IMR-90 (cell line): Measurements from ENCODE around the gene FLACC1. TPM values are rescaled to one million over a fixed set of nuclear protein-coding genes. Genes with fewer than 3 reads are reported as not detected.

ENCODE experiments used
- ATAC-seq: fragments of 200-7000 bp; cut with Tn5 transposase; 2 replicates; pipeline ENCODE4 v1.9.1; 2020; ENCODE audit warnings: low read depth, mild to moderate bottlenecking, moderate library complexity
- BruUV-seq: library from RNA; stranded (reverse); fragments of 400-500 nt; replicated peaks from 2 replicates; lab custom pipeline; 2021; lab: Mats Ljungman, UMichigan
- CTCF ChIA-PET: fragments of 300-600 bp; formaldehyde crosslinking; extraction: SDS; loops from one replicate; lab custom pipeline; 2021; ENCODE audit warnings: antibody characterized with exemption; lab: Yijun Ruan, JAX
- POLR2A ChIA-PET: fragments of 300-600 bp; sonication (Branson Sonifier 250); formaldehyde crosslinking; loops from one replicate; lab custom pipeline; 2022; ENCODE audit warnings: antibody characterized with exemption; ENCODE audit not compliant: unreplicated experiment; lab: Charles Lee
- DNase-seq: peaks from one replicate; pipeline ENCODE4 v3.0.0; 2013
- H2AFZ ChIP-seq: replicated peaks from 2 replicates; pipeline ENCODE3; 2013; ENCODE audit warnings: low read length, mild to moderate bottlenecking; ENCODE audit not compliant: poor library complexity
- H2AK5ac ChIP-seq: 2 replicates; pipeline ENCODE4 v1.6.1; 2013; ENCODE audit warnings: low read depth, low read length, inconsistent platforms
- H2AK9ac ChIP-seq: replicated peaks from 2 replicates; pipeline ENCODE3; 2013; ENCODE audit warnings: mild to moderate bottlenecking, low read depth, low read length, moderate library complexity; ENCODE audit not compliant: poor library complexity
- H2BK120ac ChIP-seq: 2 replicates; pipeline ENCODE4 v1.6.1; 2013; ENCODE audit warnings: low read depth, low read length, inconsistent platforms
- H2BK15ac ChIP-seq: 3 replicates; pipeline ENCODE4 v1.6.1; 2013; ENCODE audit warnings: low read depth, low read length, inconsistent platforms
- H2BK20ac ChIP-seq: 2 replicates; pipeline ENCODE4 v1.6.1; 2013; ENCODE audit warnings: low read depth, mild to moderate bottlenecking, inconsistent platforms, low read length, moderate library complexity
- H2BK5ac ChIP-seq: 2 replicates; pipeline ENCODE4 v1.6.1; 2013; ENCODE audit warnings: mild to moderate bottlenecking, low read depth, low read length, inconsistent platforms; ENCODE audit not compliant: poor library complexity, severe bottlenecking
- H3K14ac ChIP-seq: replicated peaks from 2 replicates; pipeline ENCODE4 v1.6.1; 2013; ENCODE audit warnings: low read depth, low read length, inconsistent platforms
- H3K18ac ChIP-seq: 2 replicates; pipeline ENCODE4 v1.6.1; 2013; ENCODE audit warnings: low read depth, low read length, control low read depth
- H3K23ac ChIP-seq: 2 replicates; pipeline ENCODE4 v1.6.1; 2013; ENCODE audit warnings: low read depth, low read length, inconsistent platforms
- H3K27ac ChIP-seq: 2 replicates; pipeline ENCODE4 v1.5.1; 2013; ENCODE audit warnings: mild to moderate bottlenecking, control low read depth, low read length; ENCODE audit not compliant: insufficient read depth
- H3K27me3 ChIP-seq: 2 replicates; pipeline ENCODE4 v1.6.1; 2013; ENCODE audit warnings: low read length; ENCODE audit not compliant: control insufficient read depth, insufficient read depth
- H3K36me3 ChIP-seq: 2 replicates; pipeline ENCODE4 v1.6.1; 2013; ENCODE audit warnings: low read length, mixed read lengths; ENCODE audit not compliant: control insufficient read depth, insufficient read depth
- H3K4ac ChIP-seq: 2 replicates; pipeline ENCODE4 v1.6.1; 2013; ENCODE audit warnings: low read depth, low read length, inconsistent platforms
- H3K4me1 ChIP-seq: 2 replicates; pipeline ENCODE4 v1.6.1; 2013; ENCODE audit warnings: low read length, mixed read lengths; ENCODE audit not compliant: control insufficient read depth, insufficient read depth
- H3K4me2 ChIP-seq: 2 replicates; pipeline ENCODE4 v1.6.1; 2013; ENCODE audit warnings: low read depth, mild to moderate bottlenecking, control low read depth, low read length, moderate library complexity
- H3K4me3 ChIP-seq: 2 replicates; pipeline ENCODE4 v1.5.1; 2013; ENCODE audit warnings: low read depth, mild to moderate bottlenecking, control low read depth, low read length, moderate library complexity; ENCODE audit not compliant: insufficient read depth
- H3K56ac ChIP-seq: 2 replicates; pipeline ENCODE4 v1.6.1; 2013; ENCODE audit warnings: low read length, inconsistent platforms; ENCODE audit not compliant: insufficient read depth; ENCODE audit errors: extremely low read depth
- H3K79me1 ChIP-seq, 2 experiments: 2 replicates each; pipeline ENCODE4 v1.6.1; 2013; ENCODE audit warnings: low read length in 2 of 2, inconsistent platforms in 1 of 2, low read depth in 1 of 2
- H3K9ac ChIP-seq: 2 replicates; pipeline ENCODE4 v1.6.1; 2013; ENCODE audit warnings: low read depth, low read length, control low read depth
- H3K9me1 ChIP-seq: 2 replicates; pipeline ENCODE4 v1.6.1; 2013; ENCODE audit warnings: low read length, inconsistent platforms; ENCODE audit not compliant: insufficient read depth
- H3K9me3 ChIP-seq: 2 replicates; pipeline ENCODE4 v1.6.1; 2013; ENCODE audit warnings: low read length; ENCODE audit not compliant: control insufficient read depth, insufficient read depth
- H4K20me1 ChIP-seq: 2 replicates; pipeline ENCODE4 v1.6.1; 2013; ENCODE audit warnings: low read length, inconsistent platforms; ENCODE audit not compliant: insufficient read depth
- H4K5ac ChIP-seq: 2 replicates; pipeline ENCODE4 v1.6.1; 2013; ENCODE audit warnings: mild to moderate bottlenecking, low read depth, low read length, control low read depth
- H4K8ac ChIP-seq, 2 experiments: 2 replicates each; pipeline ENCODE4 v1.6.1; 2013; ENCODE audit warnings: low read depth in 2 of 2, low read length in 2 of 2, control low read depth in 1 of 2, inconsistent platforms in 1 of 2
- H4K91ac ChIP-seq: 2 replicates; pipeline ENCODE4 v1.6.1; 2013; ENCODE audit warnings: low read depth, low read length, inconsistent platforms; ENCODE audit not compliant: insufficient read depth
- BHLHE40 ChIP-seq: fragments of 150-350 bp; IDR thresholded peaks from 2 replicates; pipeline ENCODE4 v1.6.1; 2016; ENCODE audit warnings: mild to moderate bottlenecking, low read depth, low read length
- CEBPB ChIP-seq: IDR thresholded peaks from 2 replicates; pipeline ENCODE4 v1.6.1; 2012; ENCODE audit warnings: low read depth, low read length, improper control_type of control experiment
- CHD1 ChIP-seq: IDR thresholded peaks from 2 replicates; pipeline ENCODE4 v1.6.1; 2012; ENCODE audit warnings: low read depth, low read length, improper control_type of control experiment
- CTCF ChIP-seq: conservative IDR thresholded peaks from 2 replicates; pipeline ENCODE4 v1.5.1; 2012; ENCODE audit warnings: mild to moderate bottlenecking, low read depth, low read length, improper control_type of control experiment
- ELK1 ChIP-seq: fragments of 150-350 bp; IDR thresholded peaks from 2 replicates; pipeline ENCODE4 v1.6.1; 2016; ENCODE audit warnings: low read depth, mild to moderate bottlenecking, low read length, moderate library complexity, borderline replicate concordance
- FOS ChIP-seq: fragments of 150-350 bp; IDR thresholded peaks from 2 replicates; pipeline ENCODE4 v1.6.1; 2016; ENCODE audit warnings: low read depth, low read length
- MAFK ChIP-seq: IDR thresholded peaks from 2 replicates; pipeline ENCODE4 v1.6.1; 2012; ENCODE audit warnings: low read depth, low read length, improper control_type of control experiment
- MAZ ChIP-seq: IDR thresholded peaks from 2 replicates; pipeline ENCODE4 v1.6.1; 2012; ENCODE audit warnings: low read depth, mild to moderate bottlenecking, low read length, improper control_type of control experiment, moderate library complexity, borderline replicate concordance
- MXI1 ChIP-seq: IDR thresholded peaks from 2 replicates; pipeline ENCODE4 v1.6.1; 2012; ENCODE audit warnings: low read depth, mild to moderate bottlenecking, low read length, moderate library complexity, borderline replicate concordance
- NFE2L2 ChIP-seq: fragments of 150-350 bp; IDR thresholded peaks from 2 replicates; pipeline ENCODE4 v1.6.1; 2016; ENCODE audit warnings: low read depth, mild to moderate bottlenecking, low read length
- POLR2A ChIP-seq: IDR thresholded peaks from 2 replicates; pipeline ENCODE4 v1.6.1; 2012; ENCODE audit warnings: mild to moderate bottlenecking, low read depth, low read length
- RAD21 ChIP-seq: IDR thresholded peaks from 2 replicates; pipeline ENCODE4 v1.6.1; 2012; ENCODE audit warnings: low read length, improper control_type of control experiment
- RCOR1 ChIP-seq: IDR thresholded peaks from 2 replicates; pipeline ENCODE4 v1.6.1; 2012; ENCODE audit warnings: mild to moderate bottlenecking, low read length, improper control_type of control experiment; ENCODE audit not compliant: insufficient replicate concordance
- RFX5 ChIP-seq: IDR thresholded peaks from 2 replicates; pipeline ENCODE4 v1.8.0; 2012; ENCODE audit warnings: low read depth, mild to moderate bottlenecking, low read length, moderate library complexity
- SMC3 ChIP-seq: fragments of 150-350 bp; IDR thresholded peaks from 2 replicates; pipeline ENCODE4 v1.6.1; 2016; ENCODE audit warnings: low read depth, mild to moderate bottlenecking, antibody characterized with exemption, low read length, moderate library complexity
- USF2 ChIP-seq: fragments of 150-350 bp; IDR thresholded peaks from 2 replicates; pipeline ENCODE4 v1.6.1; 2017; ENCODE audit warnings: mild to moderate bottlenecking, antibody characterized with exemption, low read length, low read depth
- WGBS, 2 experiments: methylation state at CpG; one replicate each; pipeline versions ENCODE4 v1.1.5 to v1.1.7; 2013; ENCODE audit warnings: missing lambda C conversion rate in 2 of 2; ENCODE audit not compliant: insufficient read length in 1 of 2; ENCODE audit errors: extremely low coverage in 2 of 2; 5-methylcytosine and 5-hydroxymethylcytosine counted together
- dilution Hi-C: fragments of 300-500 bp; cut with HindIII; formaldehyde crosslinking; loops from one replicate; pipeline ENCODE4 v1.14.3; 2018; ENCODE audit warnings: low sequenced_read_pairs; ENCODE audit not compliant: unreplicated experiment
- in situ Hi-C: fragments of 300-500 bp; cut with MboI; formaldehyde crosslinking; loops from 3 replicates; pipeline ENCODE4 v1.14.3; 2019; ENCODE audit warnings: low sequenced_read_pairs, inconsistent platforms, mixed read lengths
- intact Hi-C: fragments of 100-400 bp; cut with micrococcal nuclease; formaldehyde crosslinking; loops from 2 replicates; pipeline ENCODE4 v1.10.0; 2022
- polyA plus RNA-seq, 3 experiments: library from polyadenylated mRNA; depleted of rRNA; stranded (reverse); fragments of >200 nt; gene quantifications; 2 replicates each; pipeline ENCODE4 v1.2.3, GENCODE V29; 2012; ENCODE audit warnings: low replicate concordance in 1 of 3
- total RNA-seq: library from RNA; depleted of rRNA; stranded (reverse); fragments of >200 nt; gene quantifications from 2 replicates; pipeline ENCODE4 v1.2.3, GENCODE V29; 2012

The FLACC1 gene
- total and polyA plus RNA-seq, 2 of the 4 experiments (the other 2 are of a cell fraction), result 0.32 to 0.54 TPM

DNA sequence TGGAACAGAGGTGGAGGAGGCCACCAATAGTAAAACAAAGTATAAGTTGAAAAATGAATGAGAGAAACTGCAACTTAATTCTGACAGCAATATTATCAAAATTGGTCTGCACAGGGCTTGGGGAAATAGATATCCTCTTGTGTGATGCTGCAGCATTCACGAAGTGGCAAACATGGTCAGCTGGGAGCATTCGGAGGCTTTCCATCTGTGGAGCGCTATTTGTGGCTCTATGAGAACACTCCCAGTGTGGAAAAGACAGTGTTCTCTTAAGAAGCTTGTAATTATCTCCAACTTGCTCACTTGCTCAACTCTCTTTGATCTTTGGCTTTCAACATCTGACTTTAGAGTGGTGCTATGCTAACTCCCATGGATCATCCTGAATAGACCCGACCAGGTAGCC lies 3.1 kb upstream of the FLACC1 start:
- intact Hi-C loops (no loop called here), in situ Hi-C loops (loop anchor here (5.0 kb wide), 1 partner anchor 113 kb away; no protein-coding TSS in a partner anchor), dilution Hi-C loops (no loop called here)
- H4K91ac ChIP-seq, result no peak overlapping the region
- H3K36me3 ChIP-seq, result peaks cover 10% of the 10 kb centered on the region
- H3K9me3 ChIP-seq, result peaks cover 4% of the 10 kb centered on the region; the same call in 1 of the 2 replicates
- no peak overlapping the region for H3K9ac ChIP-seq
- no peak overlapping the region for H2AK5ac ChIP-seq
- H3K14ac ChIP-seq, result no peak overlapping the region
- peaks cover 4% of the 10 kb centered on the region; the same call in 1 of the 2 replicates for H3K4me1 ChIP-seq
- WGBS, 2 experiments, result 93% methylated on average over 2 of the region's 4 CpGs; no CpG with 5 or more reads in 1 of the 2 experiments
- no peak overlapping the region for H3K4me3 ChIP-seq
- CTCF ChIA-PET, result no interaction called here
- no peak overlapping the region for H4K5ac ChIP-seq
- no peaks in the 10 kb centered on the region; a peak in 1 of 4 replicates for H3K79me1 ChIP-seq
- POLR2A ChIA-PET, result no interaction called here
- no peak overlapping the region for H2BK15ac ChIP-seq
- no peaks in the 10 kb centered on the region; the same call in 1 of the 2 replicates for H3K9me1 ChIP-seq
- no peak for ATAC-seq
- no peak overlapping the region for H2AFZ ChIP-seq
- no peaks in the 10 kb centered on the region for H4K20me1 ChIP-seq
- BruUV-seq, result no TSS peak
- no peak overlapping the region for H2BK5ac ChIP-seq
- H3K4ac ChIP-seq, result no peak overlapping the region
- no peak for DNase-seq
- no peak overlapping the region for H3K27ac ChIP-seq
- H3K18ac ChIP-seq, result no peak overlapping the region
- no peak overlapping the region for H3K56ac ChIP-seq
- H3K23ac ChIP-seq, result no peak overlapping the region
- H2AK9ac ChIP-seq, result no peak overlapping the region
- H2BK20ac ChIP-seq, result no peak overlapping the region
- no peak overlapping the region for H3K4me2 ChIP-seq
- H2BK120ac ChIP-seq, result no peak overlapping the region
- no peak overlapping the region for H4K8ac ChIP-seq
- TF ChIP-seq USF2, result no peak
- no peak for TF ChIP-seq MXI1
- TF ChIP-seq BHLHE40, result no peak
- no peak for TF ChIP-seq MAFK
- TF ChIP-seq CHD1, result no peak
- TF ChIP-seq CTCF, result no peak
- no peak for TF ChIP-seq RFX5
- no peak for TF ChIP-seq ELK1
- no peak for TF ChIP-seq RAD21
- no peak for TF ChIP-seq RCOR1
- TF ChIP-seq FOS, result no peak
- TF ChIP-seq CEBPB, result no peak
- TF ChIP-seq NFE2L2, result no peak
- no peak for TF ChIP-seq SMC3
- TF ChIP-seq MAZ, result no peak
- no peak for TF ChIP-seq POLR2A
- H3K27me3 ChIP-seq, result no peaks in the 10 kb centered on the region
